HepG2 (cell line): ENCODE data around the gene MIA. TPM values are rescaled to one million over a fixed set of nuclear protein-coding genes. Genes with fewer than 3 reads are reported as not detected.
A peak's percentile ranks its signal among the peaks of the same experiment; 100 is the strongest.

ENCODE experiments used
- PHF20 ChIP-seq: sonication (generic); formaldehyde crosslinking; IDR thresholded peaks from 2 replicates; pipeline ENCODE4 v1.5.0; 2020; ENCODE audit warnings: mild to moderate bottlenecking, missing genetic modification reagents
- SMAD3 ChIP-seq: sonication (generic); formaldehyde crosslinking; IDR thresholded peaks from 2 replicates; pipeline ENCODE4 v1.4.0; 2020; ENCODE audit warnings: missing genetic modification reagents
- SMYD3 ChIP-seq: sonication (generic); formaldehyde crosslinking; IDR thresholded peaks from 2 replicates; pipeline ENCODE4 v1.8.1; 2023; ENCODE audit warnings: mild to moderate bottlenecking, missing genetic modification reagents
- SP2 ChIP-seq: sonication (generic); formaldehyde crosslinking; IDR thresholded peaks from 2 replicates; pipeline ENCODE4 v1.5.1; 2020; ENCODE audit warnings: mild to moderate bottlenecking, missing genetic modification reagents
- ZNF431 ChIP-seq: sonication (generic); formaldehyde crosslinking; IDR thresholded peaks from 2 replicates; pipeline ENCODE4 v1.9.0; 2022; ENCODE audit warnings: missing genetic modification reagents, low read depth, mild to moderate bottlenecking, borderline replicate concordance
- ZNF646 ChIP-seq: sonication (generic); formaldehyde crosslinking; IDR thresholded peaks from 2 replicates; pipeline ENCODE4 v1.9.0; 2021; ENCODE audit warnings: mild to moderate bottlenecking, missing genetic modification reagents
- polyA plus RNA-seq, 8 experiments: library from polyadenylated mRNA; depleted of rRNA in 3 of 8; stranded (reverse) in 7 of 8; unstranded in 1 of 8; fragments of >200 nt; fragmentation: Illumina TruSeq in 4 of 8; extraction: Trizol in 4 of 8; gene quantifications; 2 replicates each; pipeline versions ENCODE4 v1.2.1 to v1.2.3, GENCODE V29; 2011 to 2016; ENCODE audit warnings: low read depth in 4 of 8, missing spikeins in 1 of 8, mixed read lengths in 1 of 8; ENCODE audit not compliant: insufficient read depth in 1 of 8
- total RNA-seq, 5 experiments: library from RNA; depleted of rRNA; stranded (reverse); fragments of >200 nt; fragmentation: Illumina TruSeq; extraction: Trizol; gene quantifications; 2 replicates each; pipeline ENCODE4 v1.2.3, GENCODE V29; 2016; ENCODE audit warnings: low read depth in 1 of 5
- TF ChIP-seq, protein P1 (sequence below): sonication (generic); formaldehyde crosslinking; IDR thresholded peaks from one replicate; pipeline ENCODE4 v1.5.1; 2020; ENCODE audit warnings: mild to moderate bottlenecking, missing genetic modification reagents; ENCODE audit errors: not compliant biosample characterization
- TF ChIP-seq, protein P2 (sequence below): conservative IDR thresholded peaks from 2 replicates; pipeline ENCODE4 v1.6.1; 2018; ENCODE audit warnings: missing genetic modification reagents
- TF ChIP-seq, protein P3 (sequence below): sonication (generic); formaldehyde crosslinking; IDR thresholded peaks from 2 replicates; pipeline ENCODE4 v1.4.0; 2020; ENCODE audit warnings: missing genetic modification reagents

Gene MIA
- total and polyA plus RNA-seq, 2 of the 13 experiments (the other 11 are each of a cell fraction or from before 2014, with no cell fraction given) = 0.61 TPM; not detected in 1

GRCh38 chr19:40750058-40750873 lies 25.1 kb upstream of the MIA start, which contains the start of gene ACTMAP (continued):
- peak; percentile 92 for TF ChIP-seq PHF20 (CRISPR knock-in tag)
- no peak for TF ChIP-seq ZNF646 (CRISPR knock-in tag)
- TF ChIP-seq, protein P1, sequence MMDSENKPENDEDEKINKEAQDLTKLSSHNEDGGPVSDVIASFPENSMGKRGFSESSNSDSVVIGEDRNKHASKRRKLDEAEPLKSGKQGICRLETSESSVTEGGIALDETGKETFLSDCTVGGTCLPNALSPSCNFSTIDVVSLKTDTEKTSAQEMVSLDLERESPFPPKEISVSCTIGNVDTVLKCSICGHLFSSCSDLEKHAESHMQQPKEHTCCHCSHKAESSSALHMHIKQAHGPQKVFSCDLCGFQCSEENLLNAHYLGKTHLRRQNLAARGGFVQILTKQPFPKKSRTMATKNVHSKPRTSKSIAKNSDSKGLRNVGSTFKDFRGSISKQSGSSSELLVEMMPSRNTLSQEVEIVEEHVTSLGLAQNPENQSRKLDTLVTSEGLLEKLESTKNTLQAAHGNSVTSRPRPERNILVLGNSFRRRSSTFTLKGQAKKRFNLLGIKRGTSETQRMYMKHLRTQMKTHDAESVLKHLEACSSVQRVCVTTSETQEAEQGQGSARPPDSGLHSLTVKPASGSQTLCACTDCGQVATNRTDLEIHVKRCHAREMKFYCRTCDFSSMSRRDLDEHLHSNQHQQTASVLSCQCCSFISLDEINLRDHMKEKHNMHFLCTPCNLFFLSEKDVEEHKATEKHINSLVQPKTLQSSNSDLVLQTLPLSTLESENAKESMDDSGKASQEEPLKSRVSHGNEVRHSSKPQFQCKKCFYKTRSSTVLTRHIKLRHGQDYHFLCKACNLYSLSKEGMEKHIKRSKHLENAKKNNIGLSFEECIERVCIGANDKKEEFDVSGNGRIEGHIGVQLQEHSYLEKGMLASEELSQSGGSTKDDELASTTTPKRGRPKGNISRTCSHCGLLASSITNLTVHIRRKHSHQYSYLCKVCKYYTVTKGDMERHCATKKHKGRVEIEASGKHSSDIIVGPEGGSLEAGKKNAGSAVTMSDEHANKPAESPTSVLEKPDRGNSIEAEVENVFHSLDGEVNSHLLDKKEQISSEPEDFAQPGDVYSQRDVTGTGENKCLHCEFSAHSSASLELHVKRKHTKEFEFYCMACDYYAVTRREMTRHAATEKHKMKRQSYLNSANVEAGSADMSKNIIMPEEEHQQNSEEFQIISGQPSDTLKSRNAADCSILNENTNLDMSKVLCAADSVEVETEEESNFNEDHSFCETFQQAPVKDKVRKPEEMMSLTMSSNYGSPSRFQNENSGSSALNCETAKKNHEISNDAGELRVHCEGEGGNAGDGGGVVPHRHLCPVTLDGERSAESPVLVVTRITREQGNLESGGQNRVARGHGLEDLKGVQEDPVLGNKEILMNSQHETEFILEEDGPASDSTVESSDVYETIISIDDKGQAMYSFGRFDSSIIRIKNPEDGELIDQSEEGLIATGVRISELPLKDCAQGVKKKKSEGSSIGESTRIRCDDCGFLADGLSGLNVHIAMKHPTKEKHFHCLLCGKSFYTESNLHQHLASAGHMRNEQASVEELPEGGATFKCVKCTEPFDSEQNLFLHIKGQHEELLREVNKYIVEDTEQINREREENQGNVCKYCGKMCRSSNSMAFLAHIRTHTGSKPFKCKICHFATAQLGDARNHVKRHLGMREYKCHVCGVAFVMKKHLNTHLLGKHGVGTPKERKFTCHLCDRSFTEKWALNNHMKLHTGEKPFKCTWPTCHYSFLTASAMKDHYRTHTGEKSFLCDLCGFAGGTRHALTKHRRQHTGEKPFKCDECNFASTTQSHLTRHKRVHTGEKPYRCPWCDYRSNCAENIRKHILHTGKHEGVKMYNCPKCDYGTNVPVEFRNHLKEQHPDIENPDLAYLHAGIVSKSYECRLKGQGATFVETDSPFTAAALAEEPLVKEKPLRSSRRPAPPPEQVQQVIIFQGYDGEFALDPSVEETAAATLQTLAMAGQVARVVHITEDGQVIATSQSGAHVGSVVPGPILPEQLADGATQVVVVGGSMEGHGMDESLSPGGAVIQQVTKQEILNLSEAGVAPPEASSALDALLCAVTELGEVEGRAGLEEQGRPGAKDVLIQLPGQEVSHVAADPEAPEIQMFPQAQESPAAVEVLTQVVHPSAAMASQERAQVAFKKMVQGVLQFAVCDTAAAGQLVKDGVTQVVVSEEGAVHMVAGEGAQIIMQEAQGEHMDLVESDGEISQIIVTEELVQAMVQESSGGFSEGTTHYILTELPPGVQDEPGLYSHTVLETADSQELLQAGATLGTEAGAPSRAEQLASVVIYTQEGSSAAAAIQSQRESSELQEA (CRISPR knock-in tag) = no peak
- TF ChIP-seq, protein P2, sequence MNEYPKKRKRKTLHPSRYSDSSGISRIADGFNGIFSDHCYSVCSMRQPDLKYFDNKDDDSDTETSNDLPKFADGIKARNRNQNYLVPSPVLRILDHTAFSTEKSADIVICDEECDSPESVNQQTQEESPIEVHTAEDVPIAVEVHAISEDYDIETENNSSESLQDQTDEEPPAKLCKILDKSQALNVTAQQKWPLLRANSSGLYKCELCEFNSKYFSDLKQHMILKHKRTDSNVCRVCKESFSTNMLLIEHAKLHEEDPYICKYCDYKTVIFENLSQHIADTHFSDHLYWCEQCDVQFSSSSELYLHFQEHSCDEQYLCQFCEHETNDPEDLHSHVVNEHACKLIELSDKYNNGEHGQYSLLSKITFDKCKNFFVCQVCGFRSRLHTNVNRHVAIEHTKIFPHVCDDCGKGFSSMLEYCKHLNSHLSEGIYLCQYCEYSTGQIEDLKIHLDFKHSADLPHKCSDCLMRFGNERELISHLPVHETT (CRISPR knock-in tag) = peak; percentile 47; the same call in 1 of the 2 replicates
- peak; percentile 93 for TF ChIP-seq SP2 (CRISPR knock-in tag)
- peak; percentile 41; the same call in 1 of the 2 replicates for TF ChIP-seq ZNF431 (CRISPR knock-in tag)
- TF ChIP-seq SMAD3 = peak; percentile 21; the same call in 1 of the 2 replicates
- TF ChIP-seq, protein P3, sequence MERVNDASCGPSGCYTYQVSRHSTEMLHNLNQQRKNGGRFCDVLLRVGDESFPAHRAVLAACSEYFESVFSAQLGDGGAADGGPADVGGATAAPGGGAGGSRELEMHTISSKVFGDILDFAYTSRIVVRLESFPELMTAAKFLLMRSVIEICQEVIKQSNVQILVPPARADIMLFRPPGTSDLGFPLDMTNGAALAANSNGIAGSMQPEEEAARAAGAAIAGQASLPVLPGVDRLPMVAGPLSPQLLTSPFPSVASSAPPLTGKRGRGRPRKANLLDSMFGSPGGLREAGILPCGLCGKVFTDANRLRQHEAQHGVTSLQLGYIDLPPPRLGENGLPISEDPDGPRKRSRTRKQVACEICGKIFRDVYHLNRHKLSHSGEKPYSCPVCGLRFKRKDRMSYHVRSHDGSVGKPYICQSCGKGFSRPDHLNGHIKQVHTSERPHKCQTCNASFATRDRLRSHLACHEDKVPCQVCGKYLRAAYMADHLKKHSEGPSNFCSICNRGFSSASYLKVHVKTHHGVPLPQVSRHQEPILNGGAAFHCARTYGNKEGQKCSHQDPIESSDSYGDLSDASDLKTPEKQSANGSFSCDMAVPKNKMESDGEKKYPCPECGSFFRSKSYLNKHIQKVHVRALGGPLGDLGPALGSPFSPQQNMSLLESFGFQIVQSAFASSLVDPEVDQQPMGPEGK (CRISPR knock-in tag) = peak; percentile 49; the same call in 1 of the 2 replicates
- TF ChIP-seq SMYD3 = no peak
